Effector CD8-positive, alpha-beta T cell (primary cell): Measurements from ENCODE around the gene APAF1.
A peak's percentile ranks its signal among the peaks of the same experiment; 100 is the strongest.
"Not testable (repeated sequence)": the region's sequence is repeated elsewhere in the genome, so short reads cannot be mapped to it uniquely, and the experiment has no call there.

ENCODE experiments used
- DNase-seq: peaks from one replicate; lab custom pipeline; 2025; lab: John Stamatoyannopoulos, UW
- total RNA-seq, 4 experiments: gene quantifications; one replicate each; lab custom pipeline; 2026; lab: John Stamatoyannopoulos, UW

The APAF1 gene, protein sequence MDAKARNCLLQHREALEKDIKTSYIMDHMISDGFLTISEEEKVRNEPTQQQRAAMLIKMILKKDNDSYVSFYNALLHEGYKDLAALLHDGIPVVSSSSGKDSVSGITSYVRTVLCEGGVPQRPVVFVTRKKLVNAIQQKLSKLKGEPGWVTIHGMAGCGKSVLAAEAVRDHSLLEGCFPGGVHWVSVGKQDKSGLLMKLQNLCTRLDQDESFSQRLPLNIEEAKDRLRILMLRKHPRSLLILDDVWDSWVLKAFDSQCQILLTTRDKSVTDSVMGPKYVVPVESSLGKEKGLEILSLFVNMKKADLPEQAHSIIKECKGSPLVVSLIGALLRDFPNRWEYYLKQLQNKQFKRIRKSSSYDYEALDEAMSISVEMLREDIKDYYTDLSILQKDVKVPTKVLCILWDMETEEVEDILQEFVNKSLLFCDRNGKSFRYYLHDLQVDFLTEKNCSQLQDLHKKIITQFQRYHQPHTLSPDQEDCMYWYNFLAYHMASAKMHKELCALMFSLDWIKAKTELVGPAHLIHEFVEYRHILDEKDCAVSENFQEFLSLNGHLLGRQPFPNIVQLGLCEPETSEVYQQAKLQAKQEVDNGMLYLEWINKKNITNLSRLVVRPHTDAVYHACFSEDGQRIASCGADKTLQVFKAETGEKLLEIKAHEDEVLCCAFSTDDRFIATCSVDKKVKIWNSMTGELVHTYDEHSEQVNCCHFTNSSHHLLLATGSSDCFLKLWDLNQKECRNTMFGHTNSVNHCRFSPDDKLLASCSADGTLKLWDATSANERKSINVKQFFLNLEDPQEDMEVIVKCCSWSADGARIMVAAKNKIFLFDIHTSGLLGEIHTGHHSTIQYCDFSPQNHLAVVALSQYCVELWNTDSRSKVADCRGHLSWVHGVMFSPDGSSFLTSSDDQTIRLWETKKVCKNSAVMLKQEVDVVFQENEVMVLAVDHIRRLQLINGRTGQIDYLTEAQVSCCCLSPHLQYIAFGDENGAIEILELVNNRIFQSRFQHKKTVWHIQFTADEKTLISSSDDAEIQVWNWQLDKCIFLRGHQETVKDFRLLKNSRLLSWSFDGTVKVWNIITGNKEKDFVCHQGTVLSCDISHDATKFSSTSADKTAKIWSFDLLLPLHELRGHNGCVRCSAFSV (N-terminal part only)
- 46.0 to 98.9 (median 74.0) reads per million in 4 experiments for total RNA-seq

GRCh38 chr12:98644712-98645571 lies at the start of gene APAF1, which contains the start of gene IKBIP:
TSS of gene APAF1 (plus strand) at chr12:98645290. CDS start at chr12:98648360, 3,070 bp downstream.
TSS of gene IKBIP (minus strand) at chr12:98644788. CDS start at chr12:98644701, 87 bp downstream.
- peak; percentile 93 for DNase-seq

GRCh38 chr12:98597313-98597712 lies 47.8 kb upstream of the APAF1 start:
- not testable (repeated sequence) for DNase-seq

DNA sequence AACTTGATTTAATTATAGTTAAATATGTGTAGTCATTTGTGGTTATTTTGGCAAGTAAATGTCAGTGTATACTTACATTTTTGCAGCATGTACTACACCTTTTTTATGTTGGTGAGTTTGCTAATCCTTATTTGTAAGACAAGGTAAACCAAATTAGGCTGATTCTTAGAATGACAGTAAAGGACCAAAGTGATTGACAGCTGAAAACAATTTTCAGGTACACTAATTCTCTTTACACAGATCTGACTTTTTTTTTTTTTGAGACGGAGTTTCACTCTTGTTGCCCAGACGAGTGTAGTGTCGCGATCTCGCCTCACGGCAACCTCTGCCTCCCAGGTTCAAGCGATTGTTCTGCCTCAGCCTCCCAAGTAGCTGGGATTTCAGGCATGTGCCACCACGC lies 43.2 kb upstream of the APAF1 start:
- DNase-seq = no peak

DNA sequence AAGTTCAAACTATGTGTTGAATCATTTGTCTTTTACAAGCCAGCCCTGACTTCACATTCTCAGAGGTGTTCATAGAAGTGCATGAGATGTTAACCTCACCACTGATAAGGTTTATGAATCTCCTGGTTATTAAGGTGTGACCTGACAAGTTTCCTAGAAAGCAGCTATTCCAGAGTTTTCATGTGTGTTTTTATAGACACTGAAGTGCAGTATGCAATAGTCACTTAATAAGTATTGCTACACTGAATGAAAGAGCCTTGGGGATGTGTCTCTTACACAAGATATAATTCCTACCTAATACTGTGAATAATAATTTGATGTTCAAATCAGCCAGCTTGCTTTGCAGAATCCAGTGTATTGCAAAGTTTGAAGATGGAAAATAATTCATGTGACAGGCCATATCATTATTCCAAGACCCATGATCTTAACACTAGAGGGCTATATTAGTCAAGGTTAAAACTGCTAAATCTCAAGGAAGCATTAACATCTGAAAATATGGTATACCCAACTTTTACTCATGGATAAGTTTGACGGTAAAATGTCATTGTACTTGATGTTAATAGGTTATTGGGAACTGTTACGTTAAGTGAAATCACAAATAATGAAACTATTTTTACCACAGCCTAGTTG lies 38.6 kb upstream of the APAF1 start:
- no peak for DNase-seq

- DNase-seq = no peak
These were observed 34.5 kb upstream of the APAF1 start for GRCh38 chr12:98610596-98610995.

DNA sequence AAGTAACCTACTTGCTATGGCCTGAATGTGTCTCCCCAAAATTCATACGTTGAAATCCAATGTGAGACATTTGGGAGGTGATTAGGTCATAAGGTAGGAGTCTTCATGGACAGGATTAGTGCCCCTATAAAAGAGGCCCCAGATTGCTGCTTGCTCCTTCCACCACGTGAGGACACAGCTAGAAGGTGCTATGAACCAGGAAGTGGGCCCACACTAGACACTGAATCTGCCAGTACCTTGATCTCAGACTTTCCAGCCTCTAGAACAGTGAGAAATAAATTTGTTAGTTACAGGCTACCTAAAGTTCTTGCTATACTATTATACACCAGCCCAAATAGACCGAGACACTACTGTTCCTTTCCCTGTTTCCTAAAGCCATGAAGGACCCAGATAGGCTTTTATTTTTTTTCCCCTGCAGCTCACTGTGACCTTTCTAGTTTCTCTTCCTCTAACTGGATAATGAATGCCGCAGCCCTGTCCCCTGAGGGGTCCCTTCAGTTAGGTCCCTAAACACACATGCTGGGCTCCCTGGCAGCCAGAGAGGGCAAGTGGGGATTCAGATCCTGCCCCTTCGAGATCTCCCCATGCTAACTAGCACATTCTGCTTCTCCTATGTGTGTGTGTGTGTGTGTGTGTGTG lies 32.3 kb upstream of the APAF1 start:
- no peak for DNase-seq

DNA sequence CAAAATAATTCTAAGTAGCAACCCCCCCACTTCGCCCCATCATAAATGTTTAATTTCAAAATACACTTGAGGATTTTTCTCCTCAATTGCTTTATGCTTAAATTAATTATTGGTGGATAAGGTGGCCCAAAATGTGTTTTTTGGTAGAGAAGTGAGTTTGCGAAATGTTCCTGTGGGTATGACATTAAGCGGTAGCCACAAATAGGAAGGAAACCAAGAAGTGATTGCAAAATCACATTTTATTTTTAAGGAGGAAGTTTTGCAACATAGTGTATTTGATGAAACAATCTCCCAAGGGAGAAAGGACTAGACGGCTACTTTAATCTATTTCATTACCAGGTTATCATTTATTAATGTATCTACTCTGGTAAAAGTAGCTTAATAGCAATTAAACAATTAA lies 26.1 kb upstream of the APAF1 start:
- no peak for DNase-seq

- no peak for DNase-seq
These were observed 9.3 kb upstream of the APAF1 start for GRCh38 chr12:98635657-98636323.

- DNase-seq = no peak
These were observed 8.0 kb upstream of the APAF1 start for GRCh38 chr12:98637068-98637467.

- DNase-seq = no peak
These were observed 7.1 kb upstream of the APAF1 start for GRCh38 chr12:98638009-98638408.

DNA sequence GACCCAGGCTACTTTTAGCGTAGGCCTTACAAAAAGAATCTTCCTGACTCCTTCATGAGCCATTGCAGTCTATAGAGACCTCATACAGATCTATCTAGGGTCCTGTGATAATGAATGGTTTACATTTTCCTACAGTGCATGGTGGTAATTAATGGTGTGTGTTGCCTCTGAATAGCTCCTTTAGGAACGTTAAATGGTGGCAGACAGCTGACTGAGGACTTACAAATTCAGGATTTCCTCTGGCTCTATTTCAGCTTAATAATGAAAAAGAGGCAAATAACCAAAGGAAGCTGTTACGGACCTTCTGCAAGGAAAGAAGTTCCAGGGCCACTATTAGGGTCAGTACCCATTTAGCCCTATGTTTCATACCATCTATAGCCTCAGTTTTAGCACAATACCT lies 5.6 kb upstream of the APAF1 start:
- no peak for DNase-seq

- DNase-seq = not testable (repeated sequence)
These were observed 2.3 kb upstream of the APAF1 start for GRCh38 chr12:98642801-98643200.

GRCh38 chr12:98644433-98644711 lies 718 bp upstream of the APAF1 start:
- DNase-seq = no peak

DNA sequence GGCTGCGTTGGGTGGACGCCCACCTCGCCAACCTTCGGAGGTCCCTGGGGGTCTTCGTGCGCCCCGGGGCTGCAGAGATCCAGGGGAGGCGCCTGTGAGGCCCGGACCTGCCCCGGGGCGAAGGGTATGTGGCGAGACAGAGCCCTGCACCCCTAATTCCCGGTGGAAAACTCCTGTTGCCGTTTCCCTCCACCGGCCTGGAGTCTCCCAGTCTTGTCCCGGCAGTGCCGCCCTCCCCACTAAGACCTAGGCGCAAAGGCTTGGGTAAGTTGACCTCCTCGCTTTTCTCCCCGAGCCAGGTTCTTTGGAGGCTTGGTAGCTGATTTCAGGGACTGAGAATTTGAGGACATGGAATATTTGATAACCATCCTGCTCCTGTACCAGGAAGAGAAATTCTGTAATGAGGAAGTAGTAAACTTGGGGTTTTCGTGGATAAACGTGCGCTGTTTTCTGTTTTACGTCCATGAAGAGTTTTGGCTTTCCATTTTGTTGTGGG lies 530 bp downstream of the APAF1 start:
- DNase-seq = no peak

DNA sequence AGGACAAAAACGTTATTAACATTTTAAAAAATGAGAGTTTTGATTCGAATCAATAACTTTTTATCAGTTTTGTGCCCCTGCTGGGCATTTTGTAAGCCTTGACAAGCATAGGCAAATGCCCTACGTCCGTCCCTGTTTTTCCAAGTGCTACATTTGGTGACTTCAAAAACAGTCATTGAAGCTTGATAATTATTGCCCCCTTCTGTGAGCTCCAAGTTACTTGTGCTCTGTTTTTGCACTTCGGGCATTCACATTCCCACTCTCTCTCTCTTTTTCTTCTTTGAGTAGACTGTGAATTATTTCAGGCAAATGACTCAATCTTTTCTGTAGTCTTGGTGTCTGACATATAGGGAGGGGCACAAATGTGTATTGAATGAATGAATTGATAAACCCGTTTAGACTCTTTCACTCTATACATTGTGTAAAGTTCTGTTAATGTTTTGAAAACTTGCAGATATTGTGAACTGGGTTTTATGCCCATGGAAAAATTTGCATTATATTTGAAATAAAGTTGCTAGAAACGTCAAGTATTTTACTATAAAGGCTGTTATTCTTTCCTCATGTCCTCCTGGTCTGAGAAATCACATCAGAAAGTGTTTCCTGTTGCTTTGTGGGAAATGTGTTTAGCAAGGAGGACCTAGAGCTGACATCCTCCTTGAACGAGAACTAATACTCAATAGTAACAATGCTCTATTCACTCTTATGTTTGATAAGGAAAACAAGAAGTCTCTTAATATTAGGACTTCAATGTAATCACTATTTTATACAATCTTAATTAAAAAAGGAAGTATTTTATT lies 1.4 kb downstream of the APAF1 start:
- DNase-seq = no peak

DNA sequence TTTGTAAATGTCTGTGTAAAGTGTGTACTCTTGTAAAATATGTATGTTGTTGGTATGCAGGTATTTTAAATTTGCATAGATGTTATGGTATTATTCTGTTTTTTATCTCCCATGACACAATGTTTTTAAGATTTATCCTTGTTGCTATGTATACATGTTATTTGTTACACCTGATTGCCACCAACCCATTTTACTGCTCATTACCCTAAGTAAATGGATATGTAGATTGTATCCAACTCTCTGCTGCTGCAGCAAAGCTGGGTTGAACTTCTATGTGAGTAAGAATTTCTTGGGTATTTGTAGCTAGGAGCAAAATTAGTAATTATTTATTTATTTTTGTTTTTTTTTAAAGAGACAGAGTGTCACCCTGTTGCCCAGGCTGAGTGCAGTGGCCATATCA lies 6.2 kb downstream of the APAF1 start:
- no peak for DNase-seq

- DNase-seq = no peak
These were observed 8.9 kb downstream of the APAF1 start for GRCh38 chr12:98653866-98654493.
